ENCODE measurements around the gene CALN1.
"Not testable (repeated sequence)": the region's sequence is repeated elsewhere in the genome, so short reads cannot be mapped to it uniquely, and the experiment has no call there.

The CALN1 gene

GRCh38 chr7:72065764-72066163 lies 346.4 kb downstream of the CALN1 start:
- H3K18ac ChIP-seq (ENCODE audit: low read length); H3K27ac ChIP-seq (replicated peaks; ENCODE audit: low read length): not testable (repeated sequence)
- no CpG with 5 or more reads among the region's 1 CpG for WGBS, 2 donors (ENCODE audit: extremely low coverage in 2 of 2, insufficient read length in 2 of 2, insufficient replicate concordance in 1 of 2)

GRCh38 chr7:72064916-72065315 lies 347.2 kb downstream of the CALN1 start:
- H3K14ac ChIP-seq (ENCODE audit: low read length), result no peak overlapping the region
- H2BK12ac ChIP-seq (ENCODE audit: low read length), result no peak overlapping the region
- no peak overlapping the region for H2BK5ac ChIP-seq (ENCODE audit: low read length)
- H2BK120ac ChIP-seq (ENCODE audit: low read depth, low read length), result no peak overlapping the region
- H4K91ac ChIP-seq (ENCODE audit: low read depth, low read length, poor library complexity), result no peak overlapping the region
- H4K8ac ChIP-seq (ENCODE audit: low read depth, low read length), result no peak overlapping the region
- no peaks in the 10 kb centered on the region for H3K79me1 ChIP-seq (ENCODE audit: low read depth, low read length)
- H3K4me2 ChIP-seq (ENCODE audit: insufficient read depth, low read length, poor library complexity, severe bottlenecking), result no peak overlapping the region
- H2AFZ ChIP-seq (ENCODE audit: low read length), result no peak overlapping the region
- H3K23ac ChIP-seq (ENCODE audit: low read depth, low read length, poor library complexity), result no peak overlapping the region
- no peak overlapping the region for H2AK5ac ChIP-seq (ENCODE audit: low read depth, low read length)
- H3K4ac ChIP-seq (ENCODE audit: low read length), result no peak overlapping the region
- no peaks in the 10 kb centered on the region for H3K36me3 ChIP-seq (replicated peaks in 1 of 2; ENCODE audit: control insufficient read depth in 2 of 2, insufficient read depth in 2 of 2, low read length in 2 of 2)
- H3K27ac ChIP-seq (replicated peaks; ENCODE audit: low read length), result no peak overlapping the region
- no peak overlapping the region for H2BK15ac ChIP-seq (ENCODE audit: low read length)
- peaks cover 0 to 3% of the 10 kb centered on the region in 2 donors for H3K9me3 ChIP-seq (replicated peaks in 1 of 2; ENCODE audit: control insufficient read depth in 2 of 2, insufficient read depth in 1 of 2, low read depth in 1 of 2, low read length in 2 of 2)
- no peaks in the 10 kb centered on the region for H3K27me3 ChIP-seq (ENCODE audit: control insufficient read depth in 3 of 3, insufficient read depth in 3 of 3, low read depth in 1 of 3, low read length in 3 of 3)
- no peak overlapping the region for H3K18ac ChIP-seq (ENCODE audit: low read length)
- no peak overlapping the region for H3K4me3 ChIP-seq (ENCODE audit: low read length in 2 of 2)
- H3K9ac ChIP-seq (ENCODE audit: low read depth, low read length, poor library complexity), result no peak overlapping the region
- no peak for DNase-seq (ENCODE audit: low spot score)
- H3K4me1 ChIP-seq (ENCODE audit: control insufficient read depth in 2 of 2, insufficient read depth in 1 of 2, low read depth in 1 of 2, low read length in 2 of 2), result no peaks in the 10 kb centered on the region

More at GRCh38 chr7:72065764-72066163, 346.4 kb downstream of the CALN1 start:
- H3K4ac ChIP-seq (ENCODE audit: low read length); H2AK5ac ChIP-seq (ENCODE audit: low read depth, low read length); H3K4me3 ChIP-seq (ENCODE audit: low read length in 2 of 2); H4K91ac ChIP-seq (ENCODE audit: low read depth, low read length, poor library complexity); H2BK15ac ChIP-seq (ENCODE audit: low read length); H3K27me3 ChIP-seq (ENCODE audit: control insufficient read depth in 3 of 3, insufficient read depth in 3 of 3, low read depth in 1 of 3, low read length in 3 of 3); H2AFZ ChIP-seq (ENCODE audit: low read length); H3K79me1 ChIP-seq (ENCODE audit: low read depth, low read length); H4K8ac ChIP-seq (ENCODE audit: low read depth, low read length); H3K4me2 ChIP-seq (ENCODE audit: insufficient read depth, low read length, poor library complexity, severe bottlenecking); H3K9ac ChIP-seq (ENCODE audit: low read depth, low read length, poor library complexity); DNase-seq (ENCODE audit: low spot score); H2BK120ac ChIP-seq (ENCODE audit: low read depth, low read length); H2BK5ac ChIP-seq (ENCODE audit: low read length); H3K4me1 ChIP-seq (ENCODE audit: control insufficient read depth in 2 of 2, insufficient read depth in 1 of 2, low read depth in 1 of 2, low read length in 2 of 2); H2BK12ac ChIP-seq (ENCODE audit: low read length); H3K14ac ChIP-seq (ENCODE audit: low read length); H3K9me3 ChIP-seq (replicated peaks in 1 of 2; ENCODE audit: control insufficient read depth in 2 of 2, insufficient read depth in 1 of 2, low read depth in 1 of 2, low read length in 2 of 2); H3K36me3 ChIP-seq (replicated peaks in 1 of 2; ENCODE audit: control insufficient read depth in 2 of 2, insufficient read depth in 2 of 2, low read length in 2 of 2); H3K23ac ChIP-seq (ENCODE audit: low read depth, low read length, poor library complexity): not testable (repeated sequence)

- H2BK15ac ChIP-seq (ENCODE audit: low read length), result no peak overlapping the region
- no peak overlapping the region for H3K4me3 ChIP-seq (ENCODE audit: low read length in 2 of 2)
Measured at GRCh38 chr7:72063330-72063729, 348.8 kb downstream of the CALN1 start.

GRCh38 chr7:72062666-72063065 lies 349.5 kb downstream of the CALN1 start:
- Histone ChIP-seq H3K27me3 (ENCODE audit: control insufficient read depth in 3 of 3, insufficient read depth in 3 of 3, low read depth in 1 of 3, low read length in 3 of 3) (no peaks in the 10 kb centered on the region), H3K4me3 (ENCODE audit: low read length in 2 of 2) (no peak overlapping the region), H2BK15ac (ENCODE audit: low read length) (no peak overlapping the region), H3K27ac (replicated peaks; ENCODE audit: low read length) (no peak overlapping the region), H4K8ac (ENCODE audit: low read depth, low read length) (no peak overlapping the region), H4K91ac (ENCODE audit: low read depth, low read length, poor library complexity) (no peak overlapping the region), H2BK120ac (ENCODE audit: low read depth, low read length) (no peak overlapping the region), H3K9me3 (replicated peaks in 1 of 2; ENCODE audit: control insufficient read depth in 2 of 2, insufficient read depth in 1 of 2, low read depth in 1 of 2, low read length in 2 of 2) (peaks cover 0 to 3% of the 10 kb centered on the region in 2 donors), H3K18ac (ENCODE audit: low read length) (no peak overlapping the region), H3K4me2 (ENCODE audit: insufficient read depth, low read length, poor library complexity, severe bottlenecking) (no peak overlapping the region), H2AFZ (ENCODE audit: low read length) (no peak overlapping the region), H2BK5ac (ENCODE audit: low read length) (no peak overlapping the region), H3K36me3 (replicated peaks in 1 of 2; ENCODE audit: control insufficient read depth in 2 of 2, insufficient read depth in 2 of 2, low read length in 2 of 2) (no peaks in the 10 kb centered on the region), H3K79me1 (ENCODE audit: low read depth, low read length) (no peaks in the 10 kb centered on the region), H2BK12ac (ENCODE audit: low read length) (no peak overlapping the region), H3K14ac (ENCODE audit: low read length) (no peak overlapping the region), H3K23ac (ENCODE audit: low read depth, low read length, poor library complexity) (no peak overlapping the region), H2AK5ac (ENCODE audit: low read depth, low read length) (no peak overlapping the region), H3K4ac (ENCODE audit: low read length) (no peak overlapping the region), H3K4me1 (ENCODE audit: control insufficient read depth in 2 of 2, insufficient read depth in 1 of 2, low read depth in 1 of 2, low read length in 2 of 2) (no peaks in the 10 kb centered on the region), H3K9ac (ENCODE audit: low read depth, low read length, poor library complexity) (no peak overlapping the region)
- no CpG with 5 or more reads among the region's 1 CpG for WGBS, 2 donors (ENCODE audit: extremely low coverage in 2 of 2, insufficient read length in 2 of 2, insufficient replicate concordance in 1 of 2)
- no peak for DNase-seq (ENCODE audit: low spot score)

More at GRCh38 chr7:72063330-72063729, 348.8 kb downstream of the CALN1 start:
- Histone ChIP-seq H4K8ac (ENCODE audit: low read depth, low read length) (no peak overlapping the region), H3K36me3 (replicated peaks in 1 of 2; ENCODE audit: control insufficient read depth in 2 of 2, insufficient read depth in 2 of 2, low read length in 2 of 2) (no peaks in the 10 kb centered on the region), H3K9me3 (replicated peaks in 1 of 2; ENCODE audit: control insufficient read depth in 2 of 2, insufficient read depth in 1 of 2, low read depth in 1 of 2, low read length in 2 of 2) (peaks cover 0 to 3% of the 10 kb centered on the region in 2 donors), H2BK120ac (ENCODE audit: low read depth, low read length) (no peak overlapping the region), H3K23ac (ENCODE audit: low read depth, low read length, poor library complexity) (no peak overlapping the region), H3K4me1 (ENCODE audit: control insufficient read depth in 2 of 2, insufficient read depth in 1 of 2, low read depth in 1 of 2, low read length in 2 of 2) (no peaks in the 10 kb centered on the region), H2BK5ac (ENCODE audit: low read length) (no peak overlapping the region), H3K18ac (ENCODE audit: low read length) (no peak overlapping the region), H3K14ac (ENCODE audit: low read length) (no peak overlapping the region), H3K4me2 (ENCODE audit: insufficient read depth, low read length, poor library complexity, severe bottlenecking) (no peak overlapping the region), H4K91ac (ENCODE audit: low read depth, low read length, poor library complexity) (no peak overlapping the region), H2AK5ac (ENCODE audit: low read depth, low read length) (no peak overlapping the region), H2AFZ (ENCODE audit: low read length) (no peak overlapping the region), H3K4ac (ENCODE audit: low read length) (no peak overlapping the region), H3K27me3 (ENCODE audit: control insufficient read depth in 3 of 3, insufficient read depth in 3 of 3, low read depth in 1 of 3, low read length in 3 of 3) (no peaks in the 10 kb centered on the region), H3K79me1 (ENCODE audit: low read depth, low read length) (no peaks in the 10 kb centered on the region), H3K27ac (replicated peaks; ENCODE audit: low read length) (no peak overlapping the region), H2BK12ac (ENCODE audit: low read length) (no peak overlapping the region), H3K9ac (ENCODE audit: low read depth, low read length, poor library complexity) (no peak overlapping the region)
- no peak for DNase-seq (ENCODE audit: low spot score)
